Astrocyte of the spinal cord (primary cell): ENCODE results near the gene SLC25A25.

Experiments used
- DNase-seq: peaks from one replicate; pipeline ENCODE4 v3.0.0; 2011; ENCODE audit warnings: low read depth, low spot score
- H3K4me3 ChIP-seq: 2 replicates; pipeline ENCODE4 v1.5.1; 2011; ENCODE audit warnings: low read depth, mild to moderate bottlenecking, low read length, moderate library complexity
- CTCF ChIP-seq: IDR thresholded peaks from 2 replicates; pipeline ENCODE4 v1.5.1; 2012; ENCODE audit warnings: low read depth, mild to moderate bottlenecking, low read length, inconsistent platforms
- in situ Hi-C: cut with HindIII; loops from 2 replicates; pipeline ENCODE4 v1.10.0; 2017; ENCODE audit warnings: low sequenced_read_pairs

Gene SLC25A25

GRCh38 chr9:128151309-128152132, 83.5 kb downstream of the SLC25A25 start:
- H3K4me3 ChIP-seq = no peak overlapping the region
- no peak for DNase-seq
- TF ChIP-seq CTCF = no peak
- in situ Hi-C loops = no loop called here

- no peak for DNase-seq
- no peak overlapping the region for H3K4me3 ChIP-seq
- in situ Hi-C loops = no loop called here
- no peak for TF ChIP-seq CTCF
Observed at GRCh38 chr9:128152133-128153059, 84.4 kb downstream of the SLC25A25 start.

- TF ChIP-seq CTCF = no peak
- in situ Hi-C loops = no loop called here
- no peak overlapping the region for H3K4me3 ChIP-seq
- no peak for DNase-seq
Observed at GRCh38 chr9:128153060-128153946, 85.3 kb downstream of the SLC25A25 start.

- in situ Hi-C loops = no loop called here
- TF ChIP-seq CTCF = no peak
- no peak for DNase-seq
- H3K4me3 ChIP-seq = no peak overlapping the region
Observed at GRCh38 chr9:128153947-128154695, 86.1 kb downstream of the SLC25A25 start.

- no peak for TF ChIP-seq CTCF
- DNase-seq = no peak
- H3K4me3 ChIP-seq = no peak overlapping the region
- in situ Hi-C loops = no loop called here
Observed at GRCh38 chr9:128155736-128156500, 87.9 kb downstream of the SLC25A25 start.
